ENCODE data around the gene APP. TPM values are rescaled to one million over a fixed set of nuclear protein-coding genes. Genes with fewer than 3 reads are reported as not detected.

The APP gene
- total and polyA plus RNA-seq, 2 of the 13 experiments (the other 11 are each of a cell fraction or from before 2014, with no cell fraction given), result 70.6 to 262 TPM

DNA sequence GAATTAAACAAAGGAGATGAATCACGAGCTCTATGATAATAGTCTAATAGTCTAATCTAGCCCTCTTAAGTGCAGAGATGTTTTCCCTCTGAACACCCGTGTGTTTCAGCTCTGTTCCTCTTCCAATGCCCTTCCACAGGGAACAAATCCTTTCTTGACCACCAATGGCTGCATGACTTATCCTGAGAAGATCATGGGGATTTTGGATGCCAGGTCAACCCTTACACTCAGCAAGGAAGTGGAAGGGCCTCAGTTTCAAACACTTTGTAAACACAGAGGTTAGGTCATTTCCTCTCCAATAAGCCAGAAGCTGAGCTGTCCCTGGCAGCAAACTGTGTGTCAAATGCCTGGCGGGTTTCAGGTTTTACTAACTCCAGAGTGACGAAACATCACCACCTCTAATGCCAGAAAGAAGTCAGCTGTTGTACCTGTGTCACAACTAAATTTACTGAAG, 235.8 kb downstream of the APP start (continued):
- TF ChIP-seq, protein P1, sequence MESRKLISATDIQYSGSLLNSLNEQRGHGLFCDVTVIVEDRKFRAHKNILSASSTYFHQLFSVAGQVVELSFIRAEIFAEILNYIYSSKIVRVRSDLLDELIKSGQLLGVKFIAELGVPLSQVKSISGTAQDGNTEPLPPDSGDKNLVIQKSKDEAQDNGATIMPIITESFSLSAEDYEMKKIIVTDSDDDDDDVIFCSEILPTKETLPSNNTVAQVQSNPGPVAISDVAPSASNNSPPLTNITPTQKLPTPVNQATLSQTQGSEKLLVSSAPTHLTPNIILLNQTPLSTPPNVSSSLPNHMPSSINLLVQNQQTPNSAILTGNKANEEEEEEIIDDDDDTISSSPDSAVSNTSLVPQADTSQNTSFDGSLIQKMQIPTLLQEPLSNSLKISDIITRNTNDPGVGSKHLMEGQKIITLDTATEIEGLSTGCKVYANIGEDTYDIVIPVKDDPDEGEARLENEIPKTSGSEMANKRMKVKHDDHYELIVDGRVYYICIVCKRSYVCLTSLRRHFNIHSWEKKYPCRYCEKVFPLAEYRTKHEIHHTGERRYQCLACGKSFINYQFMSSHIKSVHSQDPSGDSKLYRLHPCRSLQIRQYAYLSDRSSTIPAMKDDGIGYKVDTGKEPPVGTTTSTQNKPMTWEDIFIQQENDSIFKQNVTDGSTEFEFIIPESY (CRISPR knock-in tag; IDR thresholded peaks at IDR 0.05), result peak; percentile 92
- no peak for TF ChIP-seq SP4 (CRISPR knock-in tag; IDR thresholded peaks at IDR 0.05)
- TF ChIP-seq FOXA3 (CRISPR knock-in tag; IDR thresholded peaks at IDR 0.05), result peak; percentile 56; the same call in 1 of the 2 replicates
- TF ChIP-seq ELF3 (CRISPR knock-in tag; IDR thresholded peaks at IDR 0.05), result 0 out of 2 replicates have a peak, but pooled peaks have one; percentile 43
- no peak for TF ChIP-seq REXO4 (CRISPR knock-in tag; IDR thresholded peaks at IDR 0.05; ENCODE audit: borderline replicate concordance)
- TF ChIP-seq, protein P2, sequence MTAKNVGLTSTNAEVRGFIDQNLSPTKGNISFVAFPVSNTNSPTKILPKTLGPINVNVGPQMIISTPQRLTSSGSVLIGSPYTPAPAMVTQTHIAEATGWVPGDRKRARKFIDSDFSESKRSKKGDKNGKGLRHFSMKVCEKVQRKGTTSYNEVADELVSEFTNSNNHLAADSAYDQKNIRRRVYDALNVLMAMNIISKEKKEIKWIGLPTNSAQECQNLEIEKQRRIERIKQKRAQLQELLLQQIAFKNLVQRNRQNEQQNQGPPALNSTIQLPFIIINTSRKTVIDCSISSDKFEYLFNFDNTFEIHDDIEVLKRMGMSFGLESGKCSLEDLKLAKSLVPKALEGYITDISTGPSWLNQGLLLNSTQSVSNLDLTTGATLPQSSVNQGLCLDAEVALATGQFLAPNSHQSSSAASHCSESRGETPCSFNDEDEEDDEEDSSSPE (CRISPR knock-in tag; IDR thresholded peaks at IDR 0.05), result no peak
- TF ChIP-seq FOSL2 (CRISPR knock-in tag; IDR thresholded peaks at IDR 0.05), result 0 out of 2 replicates have a peak, but pooled peaks have one; percentile 16
- TF ChIP-seq, protein P3, sequence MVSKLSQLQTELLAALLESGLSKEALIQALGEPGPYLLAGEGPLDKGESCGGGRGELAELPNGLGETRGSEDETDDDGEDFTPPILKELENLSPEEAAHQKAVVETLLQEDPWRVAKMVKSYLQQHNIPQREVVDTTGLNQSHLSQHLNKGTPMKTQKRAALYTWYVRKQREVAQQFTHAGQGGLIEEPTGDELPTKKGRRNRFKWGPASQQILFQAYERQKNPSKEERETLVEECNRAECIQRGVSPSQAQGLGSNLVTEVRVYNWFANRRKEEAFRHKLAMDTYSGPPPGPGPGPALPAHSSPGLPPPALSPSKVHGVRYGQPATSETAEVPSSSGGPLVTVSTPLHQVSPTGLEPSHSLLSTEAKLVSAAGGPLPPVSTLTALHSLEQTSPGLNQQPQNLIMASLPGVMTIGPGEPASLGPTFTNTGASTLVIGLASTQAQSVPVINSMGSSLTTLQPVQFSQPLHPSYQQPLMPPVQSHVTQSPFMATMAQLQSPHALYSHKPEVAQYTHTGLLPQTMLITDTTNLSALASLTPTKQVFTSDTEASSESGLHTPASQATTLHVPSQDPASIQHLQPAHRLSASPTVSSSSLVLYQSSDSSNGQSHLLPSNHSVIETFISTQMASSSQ (IDR thresholded peaks at IDR 0.05; ENCODE audit: low read depth), result no peak
- TF ChIP-seq, protein P3 (CRISPR knock-in tag; IDR thresholded peaks at IDR 0.05; ENCODE audit: borderline replicate concordance), result no peak
- TF ChIP-seq SAP130 (CRISPR knock-in tag; IDR thresholded peaks at IDR 0.05; ENCODE audit: low read depth), result 0 out of 2 replicates have a peak, but pooled peaks have one; percentile 17
- 0 out of 2 replicates have a peak, but pooled peaks have one; percentile 31 for TF ChIP-seq POGZ (CRISPR knock-in tag; IDR thresholded peaks at IDR 0.05)
- TF ChIP-seq NCOA1 (CRISPR knock-in tag; IDR thresholded peaks at IDR 0.05), result no peak
- no peak for TF ChIP-seq GABPA (IDR thresholded peaks at IDR 0.05; ENCODE audit: low read depth, low read length)
- peak; percentile 60 for TF ChIP-seq GABPA (CRISPR knock-in tag; IDR thresholded peaks at IDR 0.05; ENCODE audit: low read depth)
- peak; percentile 34; the same call in 1 of the 2 replicates for TF ChIP-seq GABPB1 (CRISPR knock-in tag; IDR thresholded peaks at IDR 0.05)
- TF ChIP-seq, protein P4, sequence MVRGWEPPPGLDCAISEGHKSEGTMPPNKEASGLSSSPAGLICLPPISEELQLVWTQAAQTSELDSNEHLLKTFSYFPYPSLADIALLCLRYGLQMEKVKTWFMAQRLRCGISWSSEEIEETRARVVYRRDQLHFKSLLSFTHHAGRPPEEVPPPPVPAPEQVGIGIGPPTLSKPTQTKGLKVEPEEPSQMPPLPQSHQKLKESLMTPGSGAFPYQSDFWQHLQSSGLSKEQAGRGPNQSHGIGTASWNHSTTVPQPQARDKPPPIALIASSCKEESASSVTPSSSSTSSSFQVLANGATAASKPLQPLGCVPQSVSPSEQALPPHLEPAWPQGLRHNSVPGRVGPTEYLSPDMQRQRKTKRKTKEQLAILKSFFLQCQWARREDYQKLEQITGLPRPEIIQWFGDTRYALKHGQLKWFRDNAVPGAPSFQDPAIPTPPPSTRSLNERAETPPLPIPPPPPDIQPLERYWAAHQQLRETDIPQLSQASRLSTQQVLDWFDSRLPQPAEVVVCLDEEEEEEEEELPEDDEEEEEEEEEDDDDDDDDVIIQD (CRISPR knock-in tag; IDR thresholded peaks at IDR 0.05; ENCODE audit: low read depth), result peak; percentile 44; the same call in 1 of the 2 replicates

Data from HepG2 (cell line).